ENCODE results near the gene TBC1D22A. TPM values are rescaled to one million over a fixed set of nuclear protein-coding genes. Genes with fewer than 3 reads are reported as not detected.

TBC1D22A gene
- total RNA-seq, 6 donors from 2014 or later, result 27.1 to 48.2 (median 35.3) TPM

DNA sequence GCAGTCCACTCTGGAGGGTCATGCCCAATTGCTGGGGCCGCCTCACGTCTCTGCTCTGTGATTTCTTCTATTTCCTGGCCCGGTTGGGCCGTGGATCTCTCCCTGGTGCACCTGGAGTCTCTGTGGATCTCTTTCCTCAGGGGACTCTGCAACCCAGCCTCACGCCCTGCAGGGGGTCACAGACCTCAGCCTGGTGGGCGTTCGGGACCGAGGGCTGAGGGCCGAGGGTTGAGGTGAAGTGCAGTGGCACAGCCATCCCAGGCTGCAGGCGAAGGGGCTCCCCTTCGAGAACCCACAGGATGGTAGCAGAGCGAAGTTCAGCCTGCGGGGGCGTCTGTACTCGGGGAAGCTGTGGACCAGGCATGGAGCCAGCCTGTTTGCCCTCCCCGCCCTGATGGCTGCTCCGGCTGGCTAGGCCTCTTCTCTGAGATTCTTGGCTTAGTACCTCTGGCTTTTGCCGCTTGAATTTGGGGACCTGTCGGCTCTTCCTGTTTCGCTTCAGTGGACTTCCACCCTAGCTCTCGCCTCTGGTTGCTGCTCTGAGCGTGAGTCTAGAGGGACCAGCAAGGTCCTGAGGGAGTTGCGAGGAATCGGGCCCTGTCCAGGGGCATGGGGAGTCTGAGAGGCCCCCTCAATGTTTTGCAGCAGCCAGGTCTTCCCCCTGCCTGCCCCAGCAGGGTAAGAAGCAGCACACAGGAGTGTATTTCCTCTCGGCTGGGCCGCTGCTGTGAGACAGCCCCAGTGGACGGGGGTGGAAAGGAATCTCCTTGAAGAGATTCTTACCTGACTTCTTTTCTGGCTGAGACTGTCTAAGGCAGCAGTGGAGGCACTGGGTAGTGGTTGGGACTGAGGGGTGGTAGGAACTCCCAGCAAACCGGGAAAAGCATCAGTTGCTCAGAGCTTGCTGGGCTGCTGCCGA lies 140.8 kb downstream of the TBC1D22A start:
- ATAC-seq (ENCODE audit: low FRiP score in 2 of 2), result no peak
- Histone ChIP-seq H3K27me3 (no peaks in the 10 kb centered on the region), H3K36me3 (peaks cover 0 to 11% (median 4%) of the 10 kb centered on the region in 4 donors), H3K9me3 (no peaks in the 10 kb centered on the region), H3K4me3 (no peak overlapping the region), H3K27ac (no peak overlapping the region), H3K4me1 (no peaks in the 10 kb centered on the region)
- DNase-seq, result peak in 1 of 2 donors; percentile 50
- WGBS, 2 donors, result 90 to 96% methylated on average over 11 to 29 of the region's 29 CpGs
- TF ChIP-seq POLR2AphosphoS5 (IDR thresholded peaks at IDR 0.05) (no peak), POLR2A (IDR thresholded peaks at IDR 0.05) (no peak), CTCF (IDR thresholded peaks at IDR 0.05) (no peak), EP300 (IDR thresholded peaks at IDR 0.05) (no peak)

GRCh38 chr22:46905415-46905814 lies 143.0 kb downstream of the TBC1D22A start:
- TF ChIP-seq POLR2A (IDR thresholded peaks at IDR 0.05), result no peak
- no peak for TF ChIP-seq EP300 (IDR thresholded peaks at IDR 0.05)
- no peak for TF ChIP-seq CTCF (IDR thresholded peaks at IDR 0.05)
- TF ChIP-seq POLR2AphosphoS5 (IDR thresholded peaks at IDR 0.05), result no peak
- Histone ChIP-seq H3K9me3 (no peaks in the 10 kb centered on the region), H3K4me1 (no peaks in the 10 kb centered on the region), H3K27me3 (no peaks in the 10 kb centered on the region), H3K27ac (no peak overlapping the region), H3K36me3 (peaks cover 0 to 16% (median 4%) of the 10 kb centered on the region in 4 donors), H3K4me3 (no peak overlapping the region)
- no peak for DNase-seq
- ATAC-seq (ENCODE audit: low FRiP score in 2 of 2), result no peak
- WGBS, 2 donors, result 89 to 96% methylated on average over 14 to 15 of the region's 15 CpGs

GRCh38 chr22:46905834-46906233 lies 143.4 kb downstream of the TBC1D22A start:
- Histone ChIP-seq H3K9me3 (no peaks in the 10 kb centered on the region), H3K27ac (no peak overlapping the region), H3K4me1 (no peaks in the 10 kb centered on the region), H3K36me3 (peaks cover 0 to 16% (median 4%) of the 10 kb centered on the region in 4 donors), H3K27me3 (no peaks in the 10 kb centered on the region), H3K4me3 (no peak overlapping the region)
- no peak for DNase-seq
- ATAC-seq (ENCODE audit: low FRiP score in 2 of 2), result no peak
- no peak for TF ChIP-seq CTCF (IDR thresholded peaks at IDR 0.05)
- no peak for TF ChIP-seq EP300 (IDR thresholded peaks at IDR 0.05)
- no peak for TF ChIP-seq POLR2AphosphoS5 (IDR thresholded peaks at IDR 0.05)
- TF ChIP-seq POLR2A (IDR thresholded peaks at IDR 0.05), result no peak
- WGBS, 2 donors, result 79 to 86% methylated on average over 5 to 8 of the region's 8 CpGs

DNA sequence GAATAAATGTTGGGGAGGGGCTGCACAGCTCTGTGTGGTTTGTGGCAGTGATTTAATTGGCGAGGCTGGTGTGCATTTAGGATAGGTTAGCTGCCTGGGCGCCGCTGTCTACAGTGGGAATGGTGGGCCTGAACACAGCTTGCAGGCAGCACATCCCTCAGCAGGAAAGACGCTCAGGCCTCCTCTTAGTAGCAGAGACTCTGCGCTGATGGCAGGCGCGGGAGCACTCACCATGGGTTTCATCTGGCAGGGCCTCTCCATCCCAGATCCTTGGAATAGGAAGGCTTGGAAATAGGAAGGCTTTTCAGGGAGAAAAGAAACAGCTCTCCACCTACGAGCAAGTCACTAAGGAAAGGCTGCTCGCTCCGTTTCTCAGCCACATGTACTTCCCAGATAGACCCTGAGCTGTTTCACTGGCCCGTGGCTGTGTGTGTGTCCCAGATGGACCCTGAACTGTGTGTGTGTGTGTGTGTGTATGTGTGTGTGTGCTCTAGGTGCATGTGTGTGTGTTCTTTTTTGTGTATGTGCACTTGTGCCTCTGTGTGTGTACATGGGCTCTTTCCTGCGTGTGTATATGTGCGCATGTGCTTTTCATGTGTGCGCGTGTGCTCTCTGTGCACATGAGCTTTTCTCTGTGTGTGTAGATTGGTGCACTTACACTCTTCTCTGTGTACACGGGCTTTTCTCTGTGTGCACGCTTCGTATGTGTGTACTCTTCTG lies 144.0 kb downstream of the TBC1D22A start:
- TF ChIP-seq POLR2AphosphoS5 (IDR thresholded peaks at IDR 0.05), result no peak
- no peak for TF ChIP-seq EP300 (IDR thresholded peaks at IDR 0.05)
- Histone ChIP-seq H3K9me3 (no peaks in the 10 kb centered on the region), H3K4me1 (no peaks in the 10 kb centered on the region), H3K27ac (no peak overlapping the region), H3K4me3 (no peak overlapping the region), H3K27me3 (no peaks in the 10 kb centered on the region), H3K36me3 (peaks cover 0 to 16% (median 4%) of the 10 kb centered on the region in 4 donors)
- WGBS, 2 donors, result 93 to 95% methylated on average over 18 of the region's 18 CpGs
- ATAC-seq (ENCODE audit: low FRiP score in 2 of 2) (no peak), DNase-seq (no peak)

Measured in upper lobe of left lung (tissue), 6 donors.